T-cell (primary cell): ENCODE results near the gene HLA-DRB1. TPM values are rescaled to one million over a fixed set of nuclear protein-coding genes. Genes with fewer than 3 reads are reported as not detected.
"Not testable (repeated sequence)": the region's sequence is repeated elsewhere in the genome, so short reads cannot be mapped to it uniquely, and the experiment has no call there.

Experiments
- ATAC-seq, 4 experiments: fragments of 200-7000 bp in 3 of 4; fragments of 150-1000 bp in 1 of 4; cut with Tn5 transposase; replicated peaks in 1 of 4; 1 replicate in 3 of 4; 2 replicates in 1 of 4; pipeline ENCODE4 v1.10.0; 2021; ENCODE audit warnings: moderate library complexity in 3 of 4, mild to moderate bottlenecking in 2 of 4, moderate number of reproducible peaks in 1 of 4
- CTCF ChIA-PET, 2 donors: fragments of 300-600 bp; sonication (Branson Sonifier 250); formaldehyde crosslinking; loops; one replicate each; lab custom pipeline; 2022; ENCODE audit warnings: antibody characterized with exemption in 2 of 2; lab: Charles Lee
- POLR2A ChIA-PET, 2 donors: fragments of 300-600 bp; sonication (Branson Sonifier 250); formaldehyde crosslinking; loops; one replicate each; lab custom pipeline; 2022; ENCODE audit warnings: antibody characterized with exemption in 2 of 2; lab: Charles Lee
- DNase-seq, 35 experiments: peaks; one replicate each; pipeline versions ENCODE4 v3.0.0 to v3.0.0-alpha.2; 2013 to 2023
- H3K27ac ChIP-seq: one replicate; pipeline ENCODE4 v1.5.1; 2013; ENCODE audit warnings: low read length
- H3K27me3 ChIP-seq, 2 experiments: replicated peaks in 1 of 2; 1 replicate in 1 of 2; 2 replicates in 1 of 2; pipeline versions ENCODE4 v1.6.1 to v1.7.0; 2013; ENCODE audit warnings: low read length in 1 of 2, mixed read lengths in 1 of 2; ENCODE audit not compliant: control insufficient read depth in 2 of 2, insufficient read depth in 2 of 2; ENCODE audit errors: extremely low read depth in 1 of 2
- H3K36me3 ChIP-seq, 2 donors: 1 replicate in 1 of 2; 2 replicates in 1 of 2; pipeline versions ENCODE4 v1.6.1 to v1.7.0; 2013; ENCODE audit warnings: low read length in 1 of 2; ENCODE audit not compliant: control insufficient read depth in 2 of 2, insufficient read depth in 1 of 2; ENCODE audit errors: extremely low read depth in 1 of 2
- H3K4me1 ChIP-seq, 2 experiments: 1 replicate in 1 of 2; 2 replicates in 1 of 2; pipeline versions ENCODE4 v1.6.1 to v1.7.0; 2013; ENCODE audit warnings: low read length in 2 of 2, mixed read lengths in 1 of 2; ENCODE audit not compliant: insufficient read depth in 2 of 2, control insufficient read depth in 1 of 2; ENCODE audit errors: extremely low read depth in 1 of 2
- H3K4me3 ChIP-seq, 2 donors: 1 replicate in 1 of 2; 2 replicates in 1 of 2; pipeline versions ENCODE4 v1.5.1 to v1.7.0; 2013; ENCODE audit warnings: mild to moderate bottlenecking in 2 of 2, low read length in 1 of 2, moderate library complexity in 1 of 2; ENCODE audit not compliant: control insufficient read depth in 1 of 2; ENCODE audit errors: extremely low read depth in 1 of 2
- H3K9me3 ChIP-seq: 2 replicates; pipeline ENCODE4 v1.7.0; 2013
- H3K27ac Mint-ChIP-seq, 2 donors: one replicate each; pipeline ENCODE4 v1.8.0; 2020 to 2021; ENCODE audit warnings: mild to moderate bottlenecking in 2 of 2, mixed read lengths in 2 of 2
- H3K27me3 Mint-ChIP-seq, 2 donors: one replicate each; pipeline ENCODE4 v1.8.0; 2021 to 2022; ENCODE audit warnings: mixed read lengths in 2 of 2
- H3K36me3 Mint-ChIP-seq: one replicate; pipeline ENCODE4 v1.8.0; 2021; ENCODE audit warnings: mixed read lengths
- H3K4me1 Mint-ChIP-seq, 3 donors: one replicate each; pipeline ENCODE4 v1.8.0; 2020 to 2022; ENCODE audit warnings: mixed read lengths in 3 of 3, mild to moderate bottlenecking in 1 of 3
- H3K4me3 Mint-ChIP-seq, 3 donors: one replicate each; pipeline ENCODE4 v1.8.0; 2020 to 2022; ENCODE audit warnings: mild to moderate bottlenecking in 3 of 3, mixed read lengths in 3 of 3, moderate library complexity in 3 of 3
- H3K9me3 Mint-ChIP-seq, 3 donors: one replicate each; pipeline ENCODE4 v1.8.0; 2020 to 2022; ENCODE audit warnings: mixed read lengths in 3 of 3
- WGBS: methylation state at CpG from one replicate; pipeline ENCODE4 v1.1.5; 2013; ENCODE audit warnings: missing lambda C conversion rate; ENCODE audit not compliant: insufficient coverage; 5-methylcytosine and 5-hydroxymethylcytosine counted together
- total RNA-seq, 35 experiments: library from RNA in 6 of 35; stranded (reverse) in 6 of 35; fragments of 120-200 nt in 1 of 35; gene quantifications; one replicate each; pipeline versions ENCODE4 v1.2.1 to v1.2.4 and lab custom pipeline; 2013 to 2026

The HLA-DRB1 gene
- total RNA-seq, 5 donors from 2014 or later (not counting 1 experiment from before 2014, with no cell fraction given): 23.4 to 44.1 (median 30.3) TPM

GRCh38 chr6:32629793-32630192, 40.1 kb upstream of the HLA-DRB1 start:
- peaks cover 13 to 45% (median 20%) of the 10 kb centered on the region in 3 donors for H3K4me1 Mint-ChIP-seq
- H3K36me3 Mint-ChIP-seq, H3K4me3 ChIP-seq, H3K27me3 ChIP-seq, H3K27me3 Mint-ChIP-seq, H3K4me3 Mint-ChIP-seq, CTCF ChIA-PET, H3K27ac Mint-ChIP-seq, H3K36me3 ChIP-seq, ATAC-seq, H3K9me3 ChIP-seq, H3K9me3 Mint-ChIP-seq, H3K27ac ChIP-seq, POLR2A ChIA-PET, H3K4me1 ChIP-seq, DNase-seq: not testable (repeated sequence)
- WGBS: no CpG with 5 or more reads among the region's 13 CpGs

- H3K27ac Mint-ChIP-seq: peak overlapping the region in 1 of 2 donors; percentile 68
- CTCF ChIA-PET: no interaction called here
- Histone ChIP-seq H3K9me3 (no peaks in the 10 kb centered on the region), H3K27me3 (no peaks in the 10 kb centered on the region), H3K36me3 (no peaks in the 10 kb centered on the region), H3K4me3 (no peak overlapping the region), H3K4me1 (peaks cover 15 to 16% of the 10 kb centered on the region in 2 experiments), H3K27ac (no peak overlapping the region)
- H3K4me1 Mint-ChIP-seq: peaks cover 29 to 54% (median 30%) of the 10 kb centered on the region in 3 donors
- no peaks in the 10 kb centered on the region for H3K27me3 Mint-ChIP-seq
- no peaks in the 10 kb centered on the region for H3K36me3 Mint-ChIP-seq
- POLR2A ChIA-PET: interaction anchor here in 1 of 2 donors (0.7 kb wide), 1 partner anchor 9 kb away, joined by 3 read pairs; the partner anchor contains the start of gene HLA-DQA1
- ATAC-seq: no peak
- WGBS: 0% methylated on average over 1 of the region's 3 CpGs
- no peak overlapping the region for H3K4me3 Mint-ChIP-seq
- DNase-seq: peak in 21 of 35 experiments; percentile 7 to 71 (median 40)
- no peaks in the 10 kb centered on the region for H3K9me3 Mint-ChIP-seq
These were observed 38.2 kb upstream of the HLA-DRB1 start for GRCh38 chr6:32627831-32628230.

- Histone ChIP-seq H3K9me3 (no peaks in the 10 kb centered on the region), H3K36me3 (no peaks in the 10 kb centered on the region), H3K4me1 (peaks cover 19 to 22% of the 10 kb centered on the region in 2 experiments), H3K27me3 (no peaks in the 10 kb centered on the region), H3K4me3 (no peak overlapping the region), H3K27ac (no peak overlapping the region)
- DNase-seq (no peak), ATAC-seq (no peak)
- H3K27me3 Mint-ChIP-seq: no peaks in the 10 kb centered on the region
- peaks cover 35 to 54% (median 35%) of the 10 kb centered on the region in 3 donors for H3K4me1 Mint-ChIP-seq
- ChIA-PET CTCF (no interaction called here), POLR2A (no interaction called here)
- 0% methylated on average over 1 of the region's 3 CpGs for WGBS
- no peak overlapping the region for H3K4me3 Mint-ChIP-seq
- H3K27ac Mint-ChIP-seq: no peak overlapping the region
- no peaks in the 10 kb centered on the region for H3K9me3 Mint-ChIP-seq
- H3K36me3 Mint-ChIP-seq: no peaks in the 10 kb centered on the region
These were observed 37.6 kb upstream of the HLA-DRB1 start for GRCh38 chr6:32627249-32627648.

- H3K9me3 Mint-ChIP-seq: no peaks in the 10 kb centered on the region
- no peaks in the 10 kb centered on the region for H3K27me3 Mint-ChIP-seq
- ATAC-seq (no peak), DNase-seq (no peak)
- ChIA-PET CTCF (no interaction called here), POLR2A (no interaction called here)
- no peak overlapping the region for H3K4me3 ChIP-seq
- peak overlapping the region; percentile 65 to 84 for H3K27ac Mint-ChIP-seq
- 33% methylated on average over 3 of the region's 5 CpGs for WGBS
- H3K4me3 Mint-ChIP-seq: peak overlapping the region in 1 of 3 donors; percentile 14
- peaks cover 40 to 67% (median 47%) of the 10 kb centered on the region in 3 donors for H3K4me1 Mint-ChIP-seq
- H3K4me1 ChIP-seq: peaks cover 22 to 24% of the 10 kb centered on the region in 2 experiments
- no peaks in the 10 kb centered on the region for H3K36me3 ChIP-seq
- no peaks in the 10 kb centered on the region for H3K27me3 ChIP-seq
- no peaks in the 10 kb centered on the region for H3K9me3 ChIP-seq
- no peaks in the 10 kb centered on the region for H3K36me3 Mint-ChIP-seq
- H3K27ac ChIP-seq: no peak overlapping the region
These were observed 35.5 kb upstream of the HLA-DRB1 start for GRCh38 chr6:32625137-32625536.

DNA sequence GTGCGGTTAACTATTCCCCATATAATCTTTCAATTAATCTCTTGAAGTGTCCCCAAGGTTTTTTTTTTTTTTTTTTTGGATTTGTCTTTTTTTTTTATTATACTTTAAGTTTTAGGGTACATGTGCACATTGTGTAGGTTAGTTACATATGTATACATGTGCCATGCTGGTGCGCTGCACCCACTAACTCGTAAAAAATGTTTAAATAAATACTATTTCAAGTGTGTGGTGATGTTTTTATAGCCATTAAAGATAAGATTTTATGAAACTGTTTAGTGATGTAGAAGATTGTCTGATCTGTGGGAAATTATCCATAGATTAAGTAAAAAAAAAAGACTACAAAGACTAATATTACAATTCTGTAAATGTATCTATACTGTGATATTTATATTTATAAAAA, 34.9 kb upstream of the HLA-DRB1 start:
- no peaks in the 10 kb centered on the region for H3K9me3 ChIP-seq
- no peak for DNase-seq
- peak overlapping the region in 1 of 2 donors; percentile 84 for H3K27ac Mint-ChIP-seq
- H3K27me3 Mint-ChIP-seq: no peaks in the 10 kb centered on the region
- peaks cover 22 to 24% of the 10 kb centered on the region in 2 experiments for H3K4me1 ChIP-seq
- H3K27me3 ChIP-seq: no peaks in the 10 kb centered on the region
- CTCF ChIA-PET: no interaction called here
- POLR2A ChIA-PET: interaction anchor here in 1 of 2 donors (1.0 kb wide), 1 partner anchor 42 kb away, joined by 4 read pairs; the partner anchor contains the start of gene HLA-DQB1
- no peaks in the 10 kb centered on the region for H3K9me3 Mint-ChIP-seq
- no CpG with 5 or more reads among the region's 3 CpGs for WGBS
- no peaks in the 10 kb centered on the region for H3K36me3 Mint-ChIP-seq
- no peaks in the 10 kb centered on the region for H3K36me3 ChIP-seq
- H3K4me3 ChIP-seq: no peak overlapping the region
- no peak overlapping the region for H3K4me3 Mint-ChIP-seq
- no peak overlapping the region for H3K27ac ChIP-seq
- peaks cover 40 to 67% (median 47%) of the 10 kb centered on the region in 3 donors for H3K4me1 Mint-ChIP-seq
- ATAC-seq: no peak

GRCh38 chr6:32623693-32624092, 34.0 kb upstream of the HLA-DRB1 start:
- POLR2A ChIA-PET: interaction anchor here (0.6 to 1.0 kb wide), 2 partner anchors 43 to 138 kb away, joined by 3 to 4 read pairs; partner anchors contain the start of gene HLA-DQB1 (in 1 of the 2)

More at GRCh38 chr6:32623693-32624092, 34.0 kb upstream of the HLA-DRB1 start:
- Histone ChIP-seq H3K4me3 (no peak overlapping the region), H3K27me3 (no peaks in the 10 kb centered on the region), H3K4me1 (peaks cover 22 to 24% of the 10 kb centered on the region in 2 experiments), H3K27ac (peak overlapping the region; percentile 97), H3K36me3 (no peaks in the 10 kb centered on the region), H3K9me3 (no peaks in the 10 kb centered on the region)
- Mint-ChIP-seq H3K27me3 (no peaks in the 10 kb centered on the region), H3K36me3 (no peaks in the 10 kb centered on the region), H3K4me1 (peaks cover 40 to 67% (median 47%) of the 10 kb centered on the region in 3 donors), H3K9me3 (no peaks in the 10 kb centered on the region), H3K27ac (peak overlapping the region; percentile 11 to 84), H3K4me3 (peak overlapping the region in 1 of 3 donors; percentile 56)
- ATAC-seq: no peak
- peak in 1 of 35 experiments; percentile 55 for DNase-seq
- CTCF ChIA-PET: interaction anchor here (0.6 to 1.7 kb wide), 3 partner anchors 62 to 1258 kb away, joined by 3 to 15 read pairs (median 5); no protein-coding TSS in a partner anchor
